Upper lobe of left lung (tissue), 4 donors: ENCODE measurements around the gene KIR2DL3.
"Not testable (repeated sequence)": the region's sequence is repeated elsewhere in the genome, so short reads cannot be mapped to it uniquely, and the experiment has no call there.

ENCODE experiments used
- CTCF ChIP-seq, 6 experiments: fragments of 450-650 bp in 4 of 6; fragments of 200-600 bp in 2 of 6; sonication (generic) in 2 of 6; IDR thresholded peaks; one replicate each; pipeline ENCODE4 v1.5.1; 2016 to 2019; ENCODE audit warnings: antibody characterized with exemption in 6 of 6
- EP300 ChIP-seq, 4 donors: sonication (generic); formaldehyde crosslinking; IDR thresholded peaks; one replicate each; pipeline ENCODE4 v1.5.1; 2017; ENCODE audit warnings: antibody characterized with exemption in 4 of 4, control low read depth in 2 of 4
- POLR2A ChIP-seq, 4 donors: fragments of 450-650 bp; IDR thresholded peaks; one replicate each; pipeline ENCODE4 v1.5.1; 2016 to 2017; ENCODE audit warnings: antibody characterized with exemption in 4 of 4, mild to moderate bottlenecking in 2 of 4
- POLR2AphosphoS5 ChIP-seq, 2 donors: sonication (generic); formaldehyde crosslinking; IDR thresholded peaks; one replicate each; pipeline ENCODE4 v1.5.1; 2017; ENCODE audit warnings: antibody characterized with exemption in 2 of 2

- not testable (repeated sequence) for TF ChIP-seq CTCF, POLR2A, EP300, POLR2AphosphoS5 (IDR thresholded peaks at IDR 0.05)
These were observed 37.5 kb downstream of the KIR2DL3 start for GRCh38 chr19:54775830-54776229.
